ELR (cell line): Measurements from ENCODE around the gene OCIAD2.
"Not testable (repeated sequence)": the region's sequence is repeated elsewhere in the genome, so short reads cannot be mapped to it uniquely, and the experiment has no call there.

Experiments
- DNase-seq: peaks from one replicate; pipeline ENCODE4 v3.0.0-alpha.2; 2015; ENCODE audit warnings: low read depth

The OCIAD2 gene

GRCh38 chr4:48907706-48908477 lies 1.3 kb upstream of the OCIAD2 start:
- DNase-seq: no peak

GRCh38 chr4:48905363-48906015 lies 1.1 kb downstream of the OCIAD2 start:
- peak; percentile 67 for DNase-seq

- DNase-seq: no peak
Observed at GRCh38 chr4:48904541-48905142, 1.9 kb downstream of the OCIAD2 start.

- no peak for DNase-seq
Observed at GRCh38 chr4:48904101-48904500, 2.5 kb downstream of the OCIAD2 start.

GRCh38 chr4:48902266-48902665 lies 4.3 kb downstream of the OCIAD2 start:
- peak; percentile 41 for DNase-seq

GRCh38 chr4:48901196-48901595 lies 5.4 kb downstream of the OCIAD2 start:
- no peak for DNase-seq

- DNase-seq: no peak
Observed at GRCh38 chr4:48899950-48900349, 6.6 kb downstream of the OCIAD2 start.

- no peak for DNase-seq
Observed at GRCh38 chr4:48899432-48899749, 7.2 kb downstream of the OCIAD2 start.

- peak; percentile 40 for DNase-seq
Observed at GRCh38 chr4:48898733-48899431, 7.7 kb downstream of the OCIAD2 start.

GRCh38 chr4:48896845-48897244 lies 9.7 kb downstream of the OCIAD2 start:
- DNase-seq: no peak

- no peak for DNase-seq
Observed at GRCh38 chr4:48891028-48891619, 15.4 kb downstream of the OCIAD2 start.

- DNase-seq: not testable (repeated sequence)
Observed at GRCh38 chr4:48889750-48890149, 16.8 kb downstream of the OCIAD2 start.

- not testable (repeated sequence) for DNase-seq
Observed at GRCh38 chr4:48881646-48882045, 24.9 kb downstream of the OCIAD2 start.

GRCh38 chr4:48879561-48880442 lies 26.8 kb downstream of the OCIAD2 start:
- no peak for DNase-seq

- DNase-seq: no peak
Observed at GRCh38 chr4:48877827-48878535, 28.6 kb downstream of the OCIAD2 start.

- DNase-seq: not testable (repeated sequence)
Observed at GRCh38 chr4:48864696-48865095, 41.9 kb downstream of the OCIAD2 start.

GRCh38 chr4:48863728-48864127 lies 42.8 kb downstream of the OCIAD2 start:
- DNase-seq: no peak

GRCh38 chr4:48862661-48863060 lies 43.9 kb downstream of the OCIAD2 start:
- no peak for DNase-seq

- no peak for DNase-seq
Observed at GRCh38 chr4:48862038-48862437, 44.5 kb downstream of the OCIAD2 start.

GRCh38 chr4:48858130-48858529 lies 48.4 kb downstream of the OCIAD2 start:
- DNase-seq: peak; percentile 11

- DNase-seq: no peak
Observed at GRCh38 chr4:48854982-48855381, 51.6 kb downstream of the OCIAD2 start.
